NCI-H1092 (cell line): ENCODE measurements around the gene SPATS2.
"Not testable (repeated sequence)": the region's sequence is repeated elsewhere in the genome, so short reads cannot be mapped to it uniquely, and the experiment has no call there.

ENCODE experiments used
- DNase-seq: peaks from one replicate; lab custom pipeline; 2025; lab: John Stamatoyannopoulos, UW

SPATS2 gene

GRCh38 chr12:49352351-49352750 lies 14.9 kb upstream of the SPATS2 start:
- DNase-seq, result no peak

- DNase-seq, result no peak
Observed at GRCh38 chr12:49355913-49356312, 11.3 kb upstream of the SPATS2 start.

- DNase-seq, result no peak
Observed at GRCh38 chr12:49357103-49357678, 10.1 kb upstream of the SPATS2 start.

DNA sequence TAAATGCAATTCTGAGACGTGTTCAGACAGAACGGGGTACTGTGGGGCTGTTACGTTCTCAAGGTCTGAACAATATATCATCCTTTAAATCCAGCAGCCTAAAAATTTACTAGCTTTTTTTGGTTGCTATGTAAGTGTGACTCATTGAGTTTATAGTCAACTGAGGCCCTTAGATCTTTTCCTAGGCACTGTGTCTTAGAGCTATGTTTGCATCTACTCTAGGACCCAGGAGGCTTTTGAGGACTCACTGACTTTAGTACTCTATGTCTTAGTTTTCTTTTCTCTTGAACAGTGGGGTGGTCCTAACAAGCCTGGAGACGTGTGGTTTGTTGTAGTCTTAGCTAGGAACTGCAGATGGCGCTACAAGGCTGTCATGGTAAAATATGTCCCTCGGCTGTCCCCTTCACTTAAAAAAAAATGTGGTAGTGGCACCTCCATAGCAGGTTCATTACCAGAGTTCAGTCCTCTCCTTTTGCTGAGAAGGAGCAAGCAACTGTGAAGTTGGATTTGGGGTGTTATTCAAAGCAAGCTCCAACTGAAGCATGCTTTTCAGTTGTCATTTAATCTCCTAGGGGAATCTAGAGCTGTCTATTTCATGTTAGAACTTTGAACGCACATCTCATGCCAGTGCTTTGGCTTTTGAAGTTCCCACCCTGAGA lies 8.7 kb upstream of the SPATS2 start:
- DNase-seq, result peak; percentile 44

DNA sequence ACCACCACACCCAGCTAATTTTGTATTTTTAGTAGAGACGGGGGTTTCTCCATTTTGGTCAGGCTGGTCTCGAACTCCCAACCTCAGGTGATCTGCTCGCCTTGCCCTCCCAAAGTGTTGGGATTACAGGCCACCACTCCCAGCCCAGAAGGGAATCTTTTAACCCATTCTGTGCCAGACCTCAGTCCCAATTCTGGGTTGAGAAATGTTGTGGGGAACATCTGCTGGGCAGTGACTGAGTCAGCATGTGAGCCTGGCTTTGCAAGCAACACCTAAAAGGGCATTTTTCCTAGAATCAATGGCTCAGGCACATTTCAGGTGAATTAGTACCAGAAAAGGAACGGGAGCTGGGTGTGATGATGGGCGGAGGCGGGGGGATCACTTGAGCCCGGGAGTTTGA lies 7.6 kb upstream of the SPATS2 start:
- DNase-seq, result no peak

- no peak for DNase-seq
Observed at GRCh38 chr12:49362077-49362476, 5.2 kb upstream of the SPATS2 start.

DNA sequence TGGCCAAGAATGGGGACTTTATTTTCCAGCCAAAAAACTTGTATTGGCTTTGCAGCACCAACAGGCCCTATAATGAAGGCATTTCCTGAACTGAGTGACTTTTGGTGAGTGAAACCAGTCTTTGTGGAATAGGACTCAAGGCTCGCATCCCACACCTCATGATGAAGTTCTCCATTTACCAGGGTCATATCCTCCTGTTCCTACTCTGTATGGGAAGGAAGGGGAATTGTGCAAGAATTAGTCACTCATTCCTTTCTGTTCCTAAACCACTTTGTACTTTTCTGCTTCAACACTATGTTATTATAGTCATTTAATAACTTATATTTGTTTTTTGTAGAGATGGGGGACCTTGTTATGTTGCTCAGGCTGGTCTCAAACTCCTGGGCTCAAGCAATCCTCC lies 2.3 kb upstream of the SPATS2 start:
- no peak for DNase-seq

DNA sequence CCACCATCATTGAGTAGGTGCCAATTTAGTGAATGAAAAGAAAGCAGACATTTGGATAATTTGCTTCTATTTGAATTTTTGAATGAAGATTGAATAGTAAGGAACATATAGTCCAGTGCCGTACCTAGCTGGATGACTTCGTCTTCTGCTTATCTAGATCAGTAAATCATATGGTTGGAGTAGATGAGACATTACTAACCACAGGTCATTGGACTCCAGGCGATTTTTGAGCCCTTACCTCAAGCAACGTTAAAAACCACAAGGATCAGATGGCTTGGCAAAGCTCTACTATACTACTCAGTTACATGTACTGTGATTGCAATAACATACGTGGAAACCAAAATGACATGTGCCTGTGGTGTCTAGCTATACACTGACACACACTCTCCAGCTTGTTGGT lies 1.7 kb upstream of the SPATS2 start:
- DNase-seq, result no peak

- DNase-seq, result no peak
Observed at GRCh38 chr12:49366096-49366651, 1.1 kb upstream of the SPATS2 start.

GRCh38 chr12:49366652-49367380 lies 446 bp upstream of the SPATS2 start:
- peak; percentile 89 for DNase-seq

DNA sequence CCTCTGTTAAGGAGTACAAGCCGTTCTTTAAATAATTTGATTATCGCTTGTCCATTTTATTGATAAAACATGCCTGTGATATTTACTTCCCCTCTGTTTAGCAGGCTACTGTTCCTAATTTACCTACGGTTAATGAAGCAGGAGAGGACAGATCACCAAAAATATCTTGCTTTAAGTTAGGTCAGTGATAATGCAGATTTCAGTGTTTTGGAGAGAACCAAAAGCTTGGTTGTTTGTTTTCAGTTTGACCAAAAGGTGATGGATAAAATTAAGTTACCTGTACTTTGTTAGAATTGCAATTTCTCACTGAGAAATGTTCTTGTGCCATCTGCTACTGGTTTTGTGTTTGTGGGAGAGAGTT lies 958 bp downstream of the SPATS2 start:
- DNase-seq, result no peak

- no peak for DNase-seq
Observed at GRCh38 chr12:49369411-49370145, 2.3 kb downstream of the SPATS2 start.

DNA sequence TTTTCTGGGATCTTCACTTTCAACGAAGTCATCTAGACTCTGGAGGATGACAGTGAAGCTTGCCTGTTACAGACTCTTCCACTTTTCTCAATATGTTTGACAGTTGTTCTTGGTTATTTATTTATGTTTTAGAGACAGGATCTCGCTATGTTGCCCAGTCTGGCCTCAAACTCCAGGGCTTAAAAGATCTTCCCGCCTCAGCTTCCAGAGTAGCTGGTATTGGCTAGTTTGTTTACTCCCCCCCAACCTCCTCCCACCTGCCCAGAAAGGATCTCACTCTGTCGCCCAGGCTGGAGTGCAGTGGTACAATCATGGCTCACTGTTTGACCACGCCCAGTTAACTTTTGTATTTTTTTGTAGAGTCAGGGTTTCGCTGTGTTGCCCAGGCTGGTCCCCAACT lies 3.3 kb downstream of the SPATS2 start:
- no peak for DNase-seq

DNA sequence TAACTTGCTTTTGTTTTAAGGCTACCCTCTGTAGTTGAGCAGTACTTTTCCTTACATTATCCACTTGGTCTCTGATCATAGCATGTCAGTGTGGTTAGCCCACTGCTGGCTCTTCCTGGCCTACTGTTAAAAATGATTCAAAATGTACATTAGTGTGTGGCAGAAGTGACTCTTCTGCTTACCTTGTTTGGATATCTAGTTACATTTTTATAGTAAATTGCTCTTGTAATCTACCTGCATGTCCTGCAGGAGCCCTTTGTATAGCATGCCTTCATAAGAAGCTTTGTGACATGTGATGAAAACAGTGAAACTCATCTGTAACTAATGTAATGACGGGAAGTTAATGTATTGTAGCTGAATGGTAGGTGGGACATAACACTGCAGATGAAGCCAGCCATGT lies 8.1 kb downstream of the SPATS2 start:
- DNase-seq, result no peak

- DNase-seq, result no peak
Observed at GRCh38 chr12:49377386-49377785, 10.1 kb downstream of the SPATS2 start.

DNA sequence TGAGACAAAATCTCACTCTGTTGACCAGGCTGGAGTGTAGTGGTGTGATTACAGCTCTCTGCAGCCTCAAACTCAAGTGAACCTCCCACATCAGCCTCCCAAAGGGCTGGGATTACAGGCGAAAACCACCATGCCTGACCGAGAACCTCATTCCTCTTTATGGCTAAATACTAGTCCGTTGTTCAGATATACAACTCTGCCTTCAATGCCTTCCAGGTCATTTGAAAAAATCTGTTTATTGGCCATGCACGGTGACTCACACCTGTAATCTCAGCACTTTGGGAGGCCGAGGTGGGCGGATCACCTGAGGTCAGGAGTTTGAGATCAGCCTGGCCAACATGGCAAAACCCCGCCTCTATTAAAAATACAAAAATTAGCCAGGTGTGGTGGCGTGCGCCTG lies 12.9 kb downstream of the SPATS2 start:
- not testable (repeated sequence) for DNase-seq

DNA sequence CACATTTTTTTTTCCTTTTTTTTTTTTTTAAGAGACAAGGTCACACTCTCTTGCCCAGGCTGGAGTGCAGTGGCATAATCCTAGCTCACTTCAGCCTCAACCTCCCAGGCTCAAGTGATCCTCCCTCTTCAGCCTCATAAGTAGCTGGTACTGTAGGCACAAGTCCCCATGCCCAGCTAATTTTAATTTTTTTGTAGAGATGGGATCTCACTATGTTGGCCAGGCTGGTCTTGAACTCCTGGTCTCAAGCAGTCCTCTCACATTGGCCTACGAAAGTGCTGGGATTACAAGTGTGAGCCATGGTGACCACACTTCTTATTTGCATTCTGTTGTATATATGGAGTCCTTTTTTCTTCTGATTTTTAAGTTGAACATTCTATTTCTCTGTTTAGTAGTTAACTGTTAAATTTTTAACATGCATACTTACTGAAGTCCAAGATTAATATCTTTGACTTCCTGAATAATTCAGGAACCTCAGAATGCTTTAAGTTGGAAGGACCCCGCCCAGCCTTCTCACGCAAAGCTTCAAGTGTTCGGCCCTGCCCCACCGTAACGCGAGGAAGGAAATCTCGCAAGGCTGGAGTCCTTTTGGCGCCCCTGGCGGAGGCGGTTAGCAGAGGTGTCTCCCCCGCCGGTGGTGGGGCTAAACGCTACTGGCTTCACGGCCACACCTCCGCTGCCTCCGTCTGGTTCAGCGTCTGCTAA lies 21.6 kb downstream of the SPATS2 start:
- no peak for DNase-seq

DNA sequence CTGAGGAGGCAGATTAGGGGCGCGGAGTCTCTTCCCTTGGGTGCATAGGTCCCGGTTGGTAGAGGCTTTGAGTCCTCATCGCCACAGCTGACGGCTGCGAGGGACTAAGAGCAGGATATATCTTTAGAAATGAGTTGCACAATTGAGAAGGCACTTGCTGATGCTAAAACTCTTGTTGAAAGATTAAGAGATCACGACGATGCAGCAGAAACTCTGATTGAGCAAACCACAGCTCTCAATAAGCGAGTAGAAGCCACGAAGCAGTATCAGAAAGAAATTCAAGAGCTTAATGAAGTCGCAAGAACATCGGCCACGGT lies 22.1 kb downstream of the SPATS2 start:
- DNase-seq, result no peak

- no peak for DNase-seq
Observed at GRCh38 chr12:49397000-49397399, 29.7 kb downstream of the SPATS2 start.

DNA sequence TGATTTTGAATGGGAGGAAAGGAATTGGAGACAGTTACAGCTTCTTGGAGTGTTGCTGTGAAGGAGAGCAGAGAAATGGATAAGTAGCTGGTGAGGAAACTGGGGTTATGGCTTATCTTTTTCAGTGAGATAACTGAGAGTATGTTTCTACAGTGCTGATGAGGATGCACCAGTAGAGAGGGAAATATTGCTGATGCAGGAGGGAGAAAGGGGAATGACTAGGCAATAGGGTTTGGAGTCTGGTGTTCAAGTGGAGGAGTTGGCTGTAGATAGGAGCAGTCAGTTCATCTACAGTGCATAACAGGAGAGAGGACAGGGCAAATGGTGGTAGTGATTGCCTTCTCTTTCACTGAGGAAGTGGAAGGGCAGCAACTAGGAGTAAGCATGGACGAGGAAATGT lies 33.0 kb downstream of the SPATS2 start:
- DNase-seq, result no peak

GRCh38 chr12:49403971-49404450 lies 36.7 kb downstream of the SPATS2 start:
- no peak for DNase-seq

DNA sequence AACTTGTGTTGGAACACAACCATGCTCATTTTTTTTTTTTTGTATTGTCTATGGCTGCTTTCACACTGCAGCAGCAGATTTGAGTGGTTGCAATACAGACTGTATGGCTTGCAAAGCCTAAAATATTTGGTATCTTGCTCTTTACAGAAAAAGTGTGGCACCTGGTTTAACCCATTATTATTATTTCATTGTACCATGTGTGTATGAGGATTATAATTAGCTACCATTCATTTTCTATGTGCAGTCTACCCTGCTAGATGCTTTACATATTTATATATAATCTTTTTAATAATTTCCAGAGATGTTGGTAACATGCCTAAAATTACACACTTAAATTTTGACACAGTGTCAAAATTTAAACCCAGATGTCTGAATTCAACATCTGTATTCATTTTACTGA lies 37.7 kb downstream of the SPATS2 start:
- no peak for DNase-seq
